NOMO-1 treated with dmso at 0.1 percent for 144 hours (cell line): Measurements from ENCODE around the gene TRIM48.
"Not testable (repeated sequence)": the region's sequence is repeated elsewhere in the genome, so short reads cannot be mapped to it uniquely, and the experiment has no call there.

Source experiments
- DNase-seq: peaks from one replicate; lab custom pipeline; 2025; ENCODE audit not compliant: unreplicated experiment; lab: John Stamatoyannopoulos, UW

Gene TRIM48, protein sequence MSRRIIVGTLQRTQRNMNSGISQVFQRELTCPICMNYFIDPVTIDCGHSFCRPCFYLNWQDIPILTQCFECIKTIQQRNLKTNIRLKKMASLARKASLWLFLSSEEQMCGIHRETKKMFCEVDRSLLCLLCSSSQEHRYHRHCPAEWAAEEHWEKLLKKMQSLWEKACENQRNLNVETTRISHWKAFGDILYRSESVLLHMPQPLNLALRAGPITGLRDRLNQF

DNA sequence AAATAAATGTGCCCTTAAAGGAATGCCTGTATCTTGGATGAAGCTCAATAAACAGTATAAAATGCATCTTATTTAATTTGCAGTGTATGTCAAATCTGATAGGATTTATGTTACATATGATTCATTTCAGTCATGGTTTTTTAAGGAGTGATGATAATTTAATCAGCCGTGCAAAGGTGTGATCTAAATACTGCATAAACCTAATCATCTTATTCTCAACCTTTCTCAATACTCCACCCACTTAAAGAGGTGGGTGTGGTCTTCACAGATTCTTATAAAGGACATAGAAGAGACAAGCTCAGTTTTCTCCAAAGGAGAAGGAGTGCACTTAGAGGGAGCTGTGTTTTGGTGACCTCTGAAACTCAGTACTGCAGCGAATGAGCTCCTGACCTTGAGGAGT lies at the start of gene TRIM48:
Gene TRIM48 (plus strand): TSS at position 301 of the 400 bp plus-strand sequence. CDS start 113 bp downstream, outside the sequence.
- not testable (repeated sequence) for DNase-seq

DNA sequence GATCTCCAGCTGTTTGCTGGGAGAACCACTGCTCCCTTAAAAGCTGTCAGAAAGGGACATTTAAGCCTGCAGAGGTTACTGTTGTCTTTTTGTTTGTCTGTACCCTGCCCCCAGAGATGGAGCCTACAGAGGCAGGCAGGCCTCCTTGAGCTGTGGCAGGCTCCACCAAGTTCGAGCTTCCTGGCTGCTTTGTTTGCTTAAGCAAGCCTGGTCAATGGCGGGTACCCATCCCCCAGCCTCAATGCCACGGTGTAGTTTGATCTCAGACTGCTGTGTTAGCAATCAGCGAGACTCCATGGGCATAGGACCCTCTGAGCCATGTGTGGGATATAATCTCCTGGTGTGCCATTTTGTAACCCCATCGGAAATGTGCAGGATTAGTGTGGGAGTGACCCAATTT lies 23.6 kb upstream of the TRIM48 start:
- DNase-seq: not testable (repeated sequence)

DNA sequence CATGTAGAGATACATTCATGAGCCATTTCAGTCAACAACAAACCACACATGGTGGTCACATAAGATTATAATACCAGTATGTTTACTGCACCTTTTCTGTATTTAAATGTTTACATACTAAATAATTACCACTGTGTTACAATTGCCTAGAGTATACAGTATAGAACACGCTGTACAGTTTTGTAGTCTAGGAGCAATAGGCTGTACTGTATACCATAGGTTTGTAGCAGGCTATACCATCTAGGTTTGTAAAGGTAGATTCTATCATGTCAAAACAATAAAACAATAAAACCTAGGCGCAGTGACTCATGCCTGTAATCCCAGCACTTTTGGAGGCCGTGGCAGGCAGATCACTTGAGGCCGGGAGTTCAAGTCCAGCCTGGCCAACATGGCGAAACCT lies 1.1 kb downstream of the TRIM48 start:
- DNase-seq: no peak
